ENCODE results near the gene LAP3. TPM values are rescaled to one million over a fixed set of nuclear protein-coding genes. Genes with fewer than 3 reads are reported as not detected.

LAP3 gene
- total RNA-seq, 1 experiment from 2014 or later: 70.6 TPM

DNA sequence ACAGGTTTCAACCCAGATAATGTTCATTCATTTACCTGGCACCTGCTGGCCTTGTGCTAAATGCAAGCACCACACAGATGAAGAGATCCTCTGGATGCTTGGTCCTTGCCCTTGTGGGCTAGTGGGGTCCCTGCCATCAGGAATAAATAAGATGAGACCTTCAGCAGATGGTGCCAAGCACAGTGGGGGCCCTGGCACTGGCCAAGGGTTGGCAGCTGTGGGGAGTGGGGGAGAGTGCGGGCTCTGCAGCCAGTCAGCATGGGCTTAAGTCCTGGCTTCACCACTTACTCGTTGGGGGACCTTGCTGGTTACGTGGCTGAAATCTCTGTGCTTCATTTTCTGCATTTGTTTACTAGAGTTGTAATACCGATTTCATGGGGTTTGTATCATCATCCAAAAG, 6.9 kb downstream of the LAP3 start:
- Mint-ChIP-seq H3K4me3 (ENCODE audit: low read depth, unreplicated experiment) (no peak overlapping the region), H3K4me1 (ENCODE audit: low read depth, unreplicated experiment) (no peaks in the 10 kb centered on the region), H3K27ac (ENCODE audit: unreplicated experiment) (no peak overlapping the region), H3K27me3 (ENCODE audit: unreplicated experiment) (no peaks in the 10 kb centered on the region), H3K9me3 (ENCODE audit: low read depth, unreplicated experiment) (no peaks in the 10 kb centered on the region), H3K36me3 (ENCODE audit: insufficient read depth, unreplicated experiment) (peaks cover 15% of the 10 kb centered on the region)
- TF ChIP-seq, protein P1, sequence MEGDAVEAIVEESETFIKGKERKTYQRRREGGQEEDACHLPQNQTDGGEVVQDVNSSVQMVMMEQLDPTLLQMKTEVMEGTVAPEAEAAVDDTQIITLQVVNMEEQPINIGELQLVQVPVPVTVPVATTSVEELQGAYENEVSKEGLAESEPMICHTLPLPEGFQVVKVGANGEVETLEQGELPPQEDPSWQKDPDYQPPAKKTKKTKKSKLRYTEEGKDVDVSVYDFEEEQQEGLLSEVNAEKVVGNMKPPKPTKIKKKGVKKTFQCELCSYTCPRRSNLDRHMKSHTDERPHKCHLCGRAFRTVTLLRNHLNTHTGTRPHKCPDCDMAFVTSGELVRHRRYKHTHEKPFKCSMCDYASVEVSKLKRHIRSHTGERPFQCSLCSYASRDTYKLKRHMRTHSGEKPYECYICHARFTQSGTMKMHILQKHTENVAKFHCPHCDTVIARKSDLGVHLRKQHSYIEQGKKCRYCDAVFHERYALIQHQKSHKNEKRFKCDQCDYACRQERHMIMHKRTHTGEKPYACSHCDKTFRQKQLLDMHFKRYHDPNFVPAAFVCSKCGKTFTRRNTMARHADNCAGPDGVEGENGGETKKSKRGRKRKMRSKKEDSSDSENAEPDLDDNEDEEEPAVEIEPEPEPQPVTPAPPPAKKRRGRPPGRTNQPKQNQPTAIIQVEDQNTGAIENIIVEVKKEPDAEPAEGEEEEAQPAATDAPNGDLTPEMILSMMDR (IDR thresholded peaks at IDR 0.05; ENCODE audit: unreplicated experiment): no peak
- CTCF ChIA-PET: no interaction called here
- intact Hi-C loops (cut with micrococcal nuclease; ENCODE audit: unreplicated experiment): no loop called here
- no peak for DNase-seq
- BruUV-seq (replicated peaks): no TSS peak

DNA sequence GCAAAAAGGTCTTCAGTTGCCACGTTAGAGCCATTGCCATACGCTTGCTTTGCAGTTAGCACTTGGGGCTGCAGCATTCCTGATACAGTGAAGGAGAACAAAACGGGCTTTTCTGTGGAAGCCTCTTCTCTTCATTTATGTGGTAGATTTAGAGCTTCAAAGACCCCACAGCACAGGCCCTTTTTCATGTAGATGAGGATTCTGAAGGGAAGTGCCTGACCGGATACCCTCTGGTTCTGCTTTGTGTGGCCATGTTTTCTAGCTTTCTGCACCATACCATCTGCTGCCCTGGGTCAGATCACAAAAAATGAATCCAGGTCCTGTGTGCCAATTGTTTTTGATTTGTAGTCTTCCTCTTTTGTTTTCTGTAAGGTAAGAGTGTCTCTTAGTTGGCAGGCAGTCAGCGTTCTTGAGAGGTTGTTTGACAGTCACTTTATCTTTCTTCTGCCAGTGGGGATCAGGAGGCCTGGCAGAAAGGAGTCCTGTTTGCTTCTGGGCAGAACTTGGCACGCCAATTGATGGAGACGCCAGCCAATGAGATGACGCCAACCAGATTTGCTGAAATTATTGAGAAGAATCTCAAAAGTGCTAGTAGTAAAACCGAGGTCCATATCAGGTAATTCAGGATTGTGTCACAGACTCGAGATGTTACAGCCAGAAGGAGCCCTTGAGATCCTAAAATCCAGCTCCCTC, 7.7 kb downstream of the LAP3 start:
- H3K27me3 Mint-ChIP-seq (ENCODE audit: unreplicated experiment): no peaks in the 10 kb centered on the region
- no peak for DNase-seq
- BruUV-seq (replicated peaks): no TSS peak
- H3K4me1 Mint-ChIP-seq (ENCODE audit: low read depth, unreplicated experiment): no peaks in the 10 kb centered on the region
- peaks cover 15% of the 10 kb centered on the region for H3K36me3 Mint-ChIP-seq (ENCODE audit: insufficient read depth, unreplicated experiment)
- CTCF ChIA-PET: no interaction called here
- intact Hi-C loops (cut with micrococcal nuclease; ENCODE audit: unreplicated experiment): no loop called here
- no peak overlapping the region for H3K4me3 Mint-ChIP-seq (ENCODE audit: low read depth, unreplicated experiment)
- TF ChIP-seq, protein P1 (IDR thresholded peaks at IDR 0.05; ENCODE audit: unreplicated experiment): no peak
- H3K27ac Mint-ChIP-seq (ENCODE audit: unreplicated experiment): no peak overlapping the region
- no peaks in the 10 kb centered on the region for H3K9me3 Mint-ChIP-seq (ENCODE audit: low read depth, unreplicated experiment)

GRCh38 chr4:17587094-17587822, 10.3 kb downstream of the LAP3 start:
- no peak overlapping the region for H3K27ac Mint-ChIP-seq (ENCODE audit: unreplicated experiment)
- H3K27me3 Mint-ChIP-seq (ENCODE audit: unreplicated experiment): no peaks in the 10 kb centered on the region
- no peaks in the 10 kb centered on the region for H3K9me3 Mint-ChIP-seq (ENCODE audit: low read depth, unreplicated experiment)
- TF ChIP-seq, protein P1 (IDR thresholded peaks at IDR 0.05; ENCODE audit: unreplicated experiment): no peak
- DNase-seq: no peak
- no TSS peak for BruUV-seq (replicated peaks)
- CTCF ChIA-PET: no interaction called here
- no peaks in the 10 kb centered on the region for H3K4me1 Mint-ChIP-seq (ENCODE audit: low read depth, unreplicated experiment)
- H3K4me3 Mint-ChIP-seq (ENCODE audit: low read depth, unreplicated experiment): no peak overlapping the region
- H3K36me3 Mint-ChIP-seq (ENCODE audit: insufficient read depth, unreplicated experiment): peaks cover 15% of the 10 kb centered on the region
- intact Hi-C loops (cut with micrococcal nuclease; ENCODE audit: unreplicated experiment): no loop called here

DNA sequence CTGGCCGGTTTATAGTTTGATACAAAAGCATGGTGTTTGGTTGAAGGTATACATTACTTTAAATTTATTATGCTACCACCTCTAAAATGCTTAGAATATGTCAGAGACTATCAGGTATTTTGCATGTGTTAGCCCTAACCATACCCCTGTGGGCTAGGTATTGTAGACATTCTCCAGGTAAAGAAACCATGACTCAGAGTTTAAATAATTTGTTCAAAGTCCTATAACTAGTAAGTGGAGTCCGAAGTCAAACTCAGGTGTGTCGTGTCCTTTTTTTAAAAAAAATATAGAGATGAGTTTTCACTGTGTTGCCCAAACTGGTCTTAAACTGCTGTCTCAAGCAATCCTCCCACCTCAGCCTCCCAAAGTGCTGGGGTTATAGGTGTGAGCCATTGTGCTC, 12.4 kb downstream of the LAP3 start:
- Mint-ChIP-seq H3K27me3 (ENCODE audit: unreplicated experiment) (no peaks in the 10 kb centered on the region), H3K9me3 (ENCODE audit: low read depth, unreplicated experiment) (no peaks in the 10 kb centered on the region), H3K36me3 (ENCODE audit: insufficient read depth, unreplicated experiment) (peaks cover 10% of the 10 kb centered on the region), H3K4me3 (ENCODE audit: low read depth, unreplicated experiment) (no peak overlapping the region), H3K4me1 (ENCODE audit: low read depth, unreplicated experiment) (no peaks in the 10 kb centered on the region), H3K27ac (ENCODE audit: unreplicated experiment) (no peak overlapping the region)
- intact Hi-C loops (cut with micrococcal nuclease; ENCODE audit: unreplicated experiment): no loop called here
- DNase-seq: no peak
- CTCF ChIA-PET: no interaction called here
- TF ChIP-seq, protein P1 (IDR thresholded peaks at IDR 0.05; ENCODE audit: unreplicated experiment): no peak
- no TSS peak for BruUV-seq (replicated peaks)

All from Calu3 (cell line).